HG03060 (cell line): ENCODE results near the gene GHR.

ENCODE experiments used
- ATAC-seq: cut with Tn5 transposase; IDR thresholded peaks from one replicate; pipeline ENCODE4 v1.9.1; 2021; ENCODE audit warnings: low read depth, moderate number of reproducible peaks; ENCODE audit not compliant: unreplicated experiment

Gene GHR

DNA sequence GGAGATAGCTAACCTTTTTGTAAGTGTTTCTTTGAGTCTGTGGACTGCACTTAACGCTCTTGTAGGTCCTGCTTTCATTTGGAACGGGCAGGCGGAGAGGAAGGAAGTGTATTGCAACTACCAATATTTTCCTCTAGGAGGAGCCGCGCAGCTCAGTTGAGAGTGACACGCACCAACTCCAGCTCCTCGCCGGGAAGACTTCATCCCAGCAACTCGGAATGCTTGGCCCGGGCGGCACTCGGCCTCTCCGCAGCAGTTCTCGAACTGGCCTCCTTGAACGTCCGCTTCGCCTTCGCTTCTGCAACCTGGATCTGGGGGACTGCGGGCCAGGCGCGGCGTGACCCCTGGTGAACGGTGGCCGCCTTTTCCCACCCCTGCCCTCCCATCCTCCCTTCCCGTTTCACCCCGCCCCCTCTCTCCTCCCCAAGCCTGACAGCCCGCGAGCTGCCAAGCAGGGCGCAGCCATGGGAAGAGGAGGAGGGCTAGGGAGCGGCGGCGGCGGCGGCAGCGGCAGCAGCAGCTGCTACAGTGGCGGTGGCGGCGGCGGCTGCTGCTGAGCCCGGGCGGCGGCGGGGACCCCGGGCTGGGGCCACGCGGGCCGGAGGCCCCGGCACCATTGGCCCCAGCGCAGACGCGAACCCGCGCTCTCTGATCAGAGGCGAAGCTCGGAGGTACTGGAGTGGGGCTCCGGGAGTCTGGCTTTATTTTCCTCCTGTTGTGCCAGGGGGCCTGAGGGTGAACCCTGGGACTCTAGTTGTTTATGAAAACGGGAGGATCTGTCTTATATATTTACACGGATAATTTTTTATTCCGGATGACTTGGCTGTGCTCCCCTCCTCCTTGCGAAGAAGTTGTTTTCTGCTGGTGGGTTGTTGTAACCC is at the start of gene GHR:
GHR (plus strand) TSS at position 155 of the 881 bp plus-strand sequence. CDS start 142,436 bp downstream, outside the sequence.
- no peak for ATAC-seq

DNA sequence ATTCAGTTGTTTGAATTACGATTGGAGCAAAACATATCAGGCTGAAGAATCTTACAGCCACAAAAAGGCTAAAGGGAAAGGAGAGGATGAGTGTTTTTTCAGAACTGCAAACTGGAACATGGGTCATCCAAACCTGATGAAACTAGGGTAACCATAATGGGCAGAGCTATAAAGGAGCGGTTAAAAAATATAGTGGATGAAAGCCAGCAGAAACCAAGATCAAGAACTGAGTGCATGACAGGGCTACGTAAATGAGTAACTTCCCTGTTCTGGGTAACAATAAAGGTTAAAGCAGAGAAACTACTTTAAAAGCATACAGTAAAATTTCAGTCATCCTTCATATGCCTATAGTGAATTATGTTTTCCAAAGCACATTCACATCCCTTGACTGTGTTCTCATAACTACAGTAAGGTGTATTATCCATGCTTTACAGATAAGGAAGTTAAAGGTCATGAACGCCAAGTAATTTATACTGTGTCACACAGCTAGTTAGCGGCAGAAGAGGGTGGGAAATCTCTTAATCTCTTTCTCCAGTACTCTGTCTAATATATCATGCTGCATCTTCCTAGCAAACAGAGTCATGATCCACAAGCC is 48.5 kb upstream of the GHR start:
- ATAC-seq = no peak

DNA sequence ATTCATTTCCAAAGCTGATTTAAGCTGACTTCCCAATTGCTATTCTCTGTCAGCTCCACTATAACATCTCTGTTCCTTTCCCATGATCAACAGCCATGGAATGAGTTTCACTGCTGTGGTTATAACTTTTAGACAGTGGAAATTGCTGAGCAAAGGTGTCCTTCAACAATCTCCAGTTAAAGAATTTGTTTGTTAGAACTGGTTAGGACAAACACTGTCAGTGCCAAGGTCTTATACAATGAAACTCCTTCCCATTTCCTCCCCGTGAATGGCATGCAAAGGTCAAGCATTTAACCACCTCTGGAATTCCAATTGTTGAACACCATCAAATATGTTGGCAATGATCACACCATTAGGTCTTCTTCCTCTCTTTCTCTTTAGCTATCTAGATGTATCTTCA is 45.7 kb upstream of the GHR start:
- no peak for ATAC-seq

DNA sequence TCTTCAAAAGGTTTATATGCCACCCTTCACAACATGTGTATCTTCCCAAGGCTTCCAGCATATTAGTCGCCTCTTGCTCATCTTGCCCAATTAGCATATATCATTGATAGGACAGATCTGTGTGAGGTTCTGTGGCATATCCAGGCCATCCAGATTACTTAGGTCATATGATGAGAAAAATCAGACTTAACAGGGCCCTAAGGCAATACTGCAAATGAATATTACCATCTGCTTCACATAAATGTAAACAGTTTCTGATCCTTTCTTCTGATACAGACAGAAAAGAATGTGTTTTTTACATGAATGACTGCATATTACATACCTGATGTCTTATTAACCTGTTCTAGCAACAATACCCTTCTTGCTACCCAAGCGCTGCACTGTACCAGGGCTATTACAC is 41.3 kb upstream of the GHR start:
- ATAC-seq = no peak

DNA sequence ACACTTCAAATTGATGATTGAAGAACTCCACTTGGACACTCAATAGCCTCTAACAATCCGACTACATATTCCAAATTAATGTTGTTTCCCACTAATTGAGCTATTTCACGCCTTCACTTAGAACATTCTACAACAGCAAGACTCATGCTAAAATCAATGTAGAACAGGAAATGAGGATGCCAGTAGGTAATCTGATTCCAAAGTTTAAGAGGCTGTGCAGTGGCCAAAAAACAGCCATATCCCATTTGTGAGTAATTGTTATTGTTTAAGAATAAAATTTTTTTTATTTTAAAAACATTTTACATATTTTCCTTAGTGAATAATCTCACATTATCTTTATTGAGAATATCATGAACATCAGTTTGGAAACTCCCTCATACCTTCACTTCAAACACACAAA is 35.7 kb upstream of the GHR start:
- no peak for ATAC-seq

DNA sequence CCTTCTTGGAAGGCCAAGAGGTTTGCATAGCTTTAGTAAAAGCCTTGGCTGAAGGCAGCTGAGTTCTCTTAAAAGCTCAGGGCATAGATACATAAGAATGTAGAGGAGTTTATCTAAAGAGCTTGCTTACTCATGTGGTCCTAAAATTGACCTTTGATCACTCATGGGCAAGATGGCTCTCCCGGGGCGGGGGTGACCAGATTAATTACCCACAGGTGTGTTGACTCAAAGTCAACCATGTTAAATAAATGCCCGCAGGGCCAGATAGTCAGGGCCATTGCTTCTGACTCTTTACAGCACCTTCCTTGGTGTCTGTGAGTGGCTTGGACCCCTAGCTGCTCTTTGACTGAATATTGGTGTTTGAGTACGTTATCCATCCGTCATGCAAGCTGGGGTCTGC is 33.1 kb upstream of the GHR start:
- no peak for ATAC-seq

DNA sequence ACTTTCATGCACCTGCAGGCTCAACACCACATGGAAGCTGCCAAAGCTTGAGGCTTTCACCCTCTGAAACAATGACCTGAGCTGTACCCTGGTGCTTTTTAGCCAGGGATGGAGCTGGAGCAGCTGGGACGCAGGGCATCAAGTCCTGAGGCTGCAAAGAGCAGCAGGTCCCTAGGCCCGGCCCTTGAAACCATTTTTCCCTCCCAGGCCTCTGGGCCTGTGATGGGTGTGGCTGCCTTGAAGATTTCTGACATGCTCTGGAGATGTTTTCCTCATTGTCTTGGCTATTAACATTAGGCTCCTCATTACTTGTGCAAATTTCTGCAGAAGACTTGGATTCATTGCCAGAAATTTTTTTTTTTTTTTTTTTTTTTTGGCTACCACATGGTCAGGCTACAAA is 30.3 kb upstream of the GHR start:
- no peak for ATAC-seq

DNA sequence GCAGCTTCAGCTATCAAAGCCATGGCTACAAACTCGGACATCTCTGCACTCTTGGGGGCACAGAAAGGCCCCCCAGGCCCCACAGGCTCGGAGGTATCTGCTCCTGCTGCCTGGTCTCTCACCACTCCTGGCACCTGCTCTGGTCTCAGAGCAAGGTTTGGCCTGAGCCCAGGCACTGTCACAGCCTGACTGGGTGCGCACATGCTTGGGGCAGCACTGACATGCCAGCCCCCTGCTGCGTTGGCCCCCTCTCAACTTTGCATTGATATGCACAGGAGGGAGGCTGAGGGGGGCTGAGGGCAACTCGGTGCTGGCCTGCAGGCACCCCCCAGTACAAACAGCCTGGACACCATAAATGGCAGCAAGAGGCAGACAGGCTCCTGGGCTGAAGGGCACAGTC is 27.1 kb upstream of the GHR start:
- no peak for ATAC-seq

DNA sequence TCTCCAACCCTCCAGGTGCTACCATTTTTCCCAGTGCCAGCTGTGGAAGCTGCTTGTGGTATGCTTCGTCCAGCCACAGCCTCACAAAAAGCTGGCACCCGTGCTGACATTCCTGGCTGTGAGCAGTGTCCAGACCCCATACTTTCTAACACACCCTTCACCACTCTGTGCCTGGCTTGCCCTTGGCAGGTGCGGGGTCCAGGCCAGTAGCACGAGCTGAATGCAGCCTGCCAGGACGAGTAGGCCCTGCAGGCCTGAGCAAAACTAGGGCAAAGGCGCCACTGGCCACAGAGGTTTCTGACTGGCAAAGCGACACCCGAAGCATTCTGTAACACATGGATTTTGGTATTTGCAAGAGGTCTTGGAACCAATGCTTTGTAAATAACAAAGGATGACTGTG is 26.0 kb upstream of the GHR start:
- no peak for ATAC-seq

DNA sequence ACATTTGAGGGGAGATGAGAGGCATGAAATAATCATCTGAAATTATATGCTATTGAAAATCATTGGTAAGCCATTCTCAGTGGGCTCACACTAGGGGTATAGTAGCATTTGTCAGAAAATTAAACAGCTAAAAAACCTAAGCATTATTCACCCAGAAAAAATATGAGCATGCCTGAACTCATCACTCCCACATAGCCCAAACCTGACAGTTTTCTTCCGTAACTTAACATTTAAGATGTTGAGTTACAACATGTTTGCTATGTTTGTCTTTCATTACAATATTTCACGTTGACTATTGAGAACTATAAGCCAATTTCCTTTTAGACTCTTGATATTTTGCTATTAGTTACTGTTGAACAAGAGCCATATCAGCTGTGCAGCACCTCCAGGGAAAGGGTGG is 23.5 kb upstream of the GHR start:
- ATAC-seq = no peak

DNA sequence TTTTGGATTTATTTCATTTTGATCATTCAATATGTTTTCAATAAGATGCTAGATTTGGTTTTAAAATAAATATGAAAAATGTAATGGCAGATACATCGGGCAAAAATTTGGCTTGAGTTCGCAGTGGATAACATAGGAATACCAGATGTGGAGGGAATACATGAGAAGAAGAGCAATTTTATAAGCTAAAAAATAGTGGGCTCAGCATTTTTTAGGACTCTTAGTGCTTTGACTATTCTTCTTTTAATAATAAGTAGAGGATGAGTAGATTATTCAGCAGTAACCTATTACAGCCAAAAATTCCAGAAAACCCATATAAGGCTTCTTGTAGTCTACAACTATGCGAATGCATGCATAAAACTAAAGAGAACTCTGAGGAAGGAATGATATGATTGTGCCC is 22.8 kb upstream of the GHR start:
- ATAC-seq = no peak

DNA sequence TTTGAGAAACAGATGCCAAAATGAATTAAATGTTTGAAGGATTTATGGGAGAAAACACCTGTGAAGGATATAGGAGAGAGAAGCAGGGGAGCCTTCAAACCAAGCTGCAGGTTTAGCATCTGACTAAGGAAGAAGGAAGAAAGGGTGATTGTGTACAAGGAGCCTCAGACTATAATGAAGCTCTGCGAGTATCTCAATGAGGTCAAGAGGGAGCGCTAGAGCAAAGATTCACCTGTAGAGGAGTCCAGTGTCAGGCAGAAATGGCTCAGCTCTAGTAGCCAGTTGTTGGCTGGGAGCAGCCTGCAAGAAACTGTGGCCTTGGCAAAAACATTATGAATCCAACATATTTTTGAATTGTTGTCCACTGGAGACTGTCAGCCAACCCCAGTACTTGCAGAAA is 20.0 kb upstream of the GHR start:
- ATAC-seq = no peak

DNA sequence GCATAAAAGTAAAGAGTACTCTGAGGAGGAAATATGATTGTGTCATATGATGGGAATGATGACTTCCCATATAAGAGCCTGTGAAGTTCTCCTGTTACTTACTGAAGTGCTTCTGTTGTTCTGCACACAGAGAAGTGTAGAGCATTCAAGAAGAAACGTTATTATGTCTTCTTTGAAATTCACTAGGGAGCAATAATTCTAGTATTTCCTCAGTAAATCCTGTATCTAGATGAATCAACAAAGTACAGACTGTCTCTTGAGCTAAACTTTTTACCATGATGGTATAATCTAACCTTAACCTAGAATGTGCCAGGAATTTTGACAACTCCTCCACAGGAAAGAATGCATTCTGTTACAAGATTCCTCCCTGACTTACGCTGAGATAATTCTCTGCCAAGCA is 18.9 kb upstream of the GHR start:
- no peak for ATAC-seq

DNA sequence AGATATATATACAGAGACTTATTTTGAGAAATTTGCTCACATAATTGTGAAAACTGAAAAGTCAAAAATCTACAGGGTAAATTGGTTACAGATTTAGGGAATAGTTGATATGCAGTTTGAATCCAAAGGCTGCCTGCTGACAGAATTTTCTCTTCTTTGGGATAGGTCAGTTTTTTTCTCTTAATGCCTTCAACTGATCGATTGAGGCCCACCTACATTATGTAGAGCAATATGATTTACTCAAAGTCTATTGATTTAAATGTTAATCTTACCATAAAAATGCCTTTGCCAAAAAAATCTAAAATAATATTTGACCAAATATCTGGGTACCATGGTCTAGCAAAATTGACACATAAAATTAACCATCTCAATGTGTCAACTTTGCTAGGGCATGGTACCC is 3.9 kb upstream of the GHR start:
- no peak for ATAC-seq

DNA sequence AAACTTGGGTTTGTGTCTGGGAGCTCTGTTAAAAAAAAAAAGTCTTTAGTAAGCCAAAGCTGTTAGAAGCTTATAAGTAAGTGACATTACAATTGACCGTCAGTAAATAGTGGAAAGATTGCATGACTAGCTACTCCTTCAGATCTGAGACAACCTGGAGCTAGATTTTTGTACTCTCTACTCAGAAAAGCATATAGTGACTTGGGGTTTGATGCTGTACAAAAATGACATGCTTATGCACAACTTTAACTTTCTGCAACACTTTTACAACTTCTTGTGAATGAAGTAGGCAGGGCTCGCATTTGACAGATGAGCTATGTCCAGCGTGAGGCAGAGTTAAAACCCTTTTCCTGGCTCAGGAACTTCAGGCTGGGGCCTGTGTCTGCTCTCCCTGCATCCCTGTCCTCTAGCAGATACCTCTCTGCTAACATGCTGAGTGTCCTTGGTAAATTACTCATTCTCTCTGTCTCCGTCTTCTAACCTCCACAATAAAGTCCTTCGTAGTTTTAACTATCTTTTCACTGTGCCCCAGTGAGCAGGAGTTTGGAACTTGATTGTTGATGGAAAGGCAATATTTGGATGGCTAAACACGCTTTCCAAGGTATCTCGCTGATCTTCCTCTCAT is 471 bp upstream of the GHR start:
- no peak for ATAC-seq

DNA sequence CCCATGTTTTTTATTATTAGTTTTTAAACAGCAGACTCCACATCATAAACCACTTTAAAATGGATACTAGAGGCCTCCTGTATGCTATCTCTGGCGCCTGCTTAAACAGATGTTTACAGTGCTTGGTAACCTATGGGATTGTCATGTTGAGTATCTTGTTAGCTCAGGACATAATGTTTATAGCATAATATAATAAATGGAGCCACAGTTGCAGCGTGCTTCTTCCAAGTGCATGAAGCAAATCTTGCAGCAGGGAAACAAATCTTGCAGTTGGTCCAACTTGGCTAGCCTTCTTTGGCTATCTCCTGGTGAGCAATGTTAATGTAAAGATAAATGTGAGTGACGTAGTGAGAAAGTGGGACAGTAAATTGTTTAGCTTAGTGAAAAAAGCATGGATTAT is 2.8 kb downstream of the GHR start:
- no peak for ATAC-seq

DNA sequence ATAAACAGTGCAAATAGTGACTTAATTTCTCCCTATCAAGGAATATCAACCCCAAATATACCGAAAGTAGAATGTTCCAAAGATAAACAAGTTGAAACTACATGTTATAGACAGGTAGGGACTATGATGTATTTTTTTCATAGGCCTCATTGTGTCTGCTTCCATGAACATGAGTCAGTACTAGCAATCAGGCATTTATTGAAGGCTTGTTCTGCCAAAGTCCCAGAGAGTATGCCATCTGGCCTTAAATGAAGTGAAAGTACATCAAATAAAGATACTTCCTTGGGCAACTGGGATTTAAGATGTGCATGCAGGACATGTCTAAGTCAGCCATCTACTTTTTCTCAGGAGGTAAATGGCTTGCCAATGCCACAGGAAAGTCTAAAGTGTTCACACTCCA is 6.5 kb downstream of the GHR start:
- no peak for ATAC-seq

DNA sequence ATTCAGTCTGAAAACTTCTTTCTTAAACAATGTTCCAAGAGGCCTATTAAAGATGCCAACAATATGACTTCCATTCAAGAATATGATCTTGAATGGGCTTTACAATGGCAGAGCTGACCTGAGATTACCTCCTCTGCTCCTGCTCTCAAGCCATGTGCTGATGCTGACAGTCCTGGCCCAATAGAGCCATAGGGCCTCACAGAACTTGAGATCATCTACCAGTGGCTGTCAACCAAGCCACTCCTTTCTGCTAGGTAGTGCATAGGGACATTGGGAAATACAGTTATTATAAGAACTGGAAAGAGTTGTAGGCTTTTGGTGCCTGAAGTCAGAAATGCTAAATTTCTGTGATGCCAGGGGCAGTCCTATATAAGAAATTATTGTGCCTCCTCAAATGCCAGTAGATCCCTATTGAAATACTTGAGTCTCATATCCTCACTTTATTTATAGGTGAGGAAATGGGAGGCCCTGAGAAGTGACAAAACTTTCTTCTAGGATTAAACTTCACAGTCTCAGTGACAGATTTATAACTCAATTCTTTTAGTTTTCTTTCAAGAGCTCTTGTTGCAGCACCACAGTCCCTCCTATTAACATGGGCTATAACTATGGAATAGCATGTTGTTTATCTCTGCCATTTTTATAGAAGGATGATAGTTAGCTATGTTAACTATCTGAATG is 10.9 kb downstream of the GHR start:
- ATAC-seq = no peak

DNA sequence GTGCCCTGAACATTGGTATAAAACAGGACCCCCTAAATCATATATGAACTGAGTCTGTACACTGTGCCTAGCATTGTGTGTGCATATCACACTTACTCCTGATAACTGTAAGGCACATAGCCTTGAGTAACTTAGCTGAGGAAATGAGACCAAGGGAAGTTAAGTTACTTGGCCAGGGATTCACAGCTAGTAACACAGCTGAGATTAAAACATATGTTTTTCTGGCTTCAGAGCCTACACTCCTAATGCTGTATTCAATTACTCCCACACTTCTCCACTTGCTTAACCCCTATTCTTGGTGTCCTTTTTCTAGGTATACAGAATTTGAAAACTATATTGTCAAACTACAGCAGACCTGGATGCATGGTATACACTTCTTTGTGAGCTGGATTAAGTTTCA is 12.8 kb downstream of the GHR start:
- no peak for ATAC-seq

DNA sequence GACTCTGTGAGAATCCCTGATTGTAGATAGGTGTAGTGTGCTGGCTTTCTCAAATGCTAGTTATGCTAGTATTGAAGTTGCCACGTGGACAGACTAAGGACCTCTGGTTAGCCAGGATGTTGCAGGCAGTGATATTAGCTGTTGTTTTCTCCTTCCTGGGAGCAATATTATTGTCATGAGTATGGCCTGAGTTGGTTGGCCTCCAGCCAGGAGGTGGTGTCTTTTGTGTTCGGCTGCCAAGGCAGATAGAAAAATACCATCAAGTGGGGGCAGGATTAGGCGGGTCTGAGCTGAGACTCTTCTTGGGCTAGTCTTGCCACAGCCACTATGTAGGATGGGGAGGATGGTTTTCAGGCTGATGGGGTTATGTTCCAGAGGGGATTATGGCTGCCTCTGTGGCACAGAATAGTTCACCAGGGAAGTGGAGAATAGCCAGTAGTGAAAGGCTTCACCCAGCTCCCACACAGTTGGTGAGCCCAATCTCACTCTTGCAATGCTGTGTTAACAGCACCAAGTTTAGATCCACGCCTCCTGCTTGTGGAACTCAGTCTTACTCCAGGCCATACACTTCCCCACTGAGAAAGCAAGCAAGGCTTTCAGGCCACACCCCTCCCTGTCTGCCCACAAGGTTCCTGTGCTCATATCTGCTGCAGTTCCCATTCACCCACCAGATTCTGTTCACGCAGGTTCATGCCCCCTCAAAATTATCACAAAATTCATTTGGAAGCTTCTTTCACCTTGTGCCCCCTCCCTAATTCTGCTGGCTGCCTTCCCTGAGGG is 31.2 kb downstream of the GHR start:
- ATAC-seq = no peak

DNA sequence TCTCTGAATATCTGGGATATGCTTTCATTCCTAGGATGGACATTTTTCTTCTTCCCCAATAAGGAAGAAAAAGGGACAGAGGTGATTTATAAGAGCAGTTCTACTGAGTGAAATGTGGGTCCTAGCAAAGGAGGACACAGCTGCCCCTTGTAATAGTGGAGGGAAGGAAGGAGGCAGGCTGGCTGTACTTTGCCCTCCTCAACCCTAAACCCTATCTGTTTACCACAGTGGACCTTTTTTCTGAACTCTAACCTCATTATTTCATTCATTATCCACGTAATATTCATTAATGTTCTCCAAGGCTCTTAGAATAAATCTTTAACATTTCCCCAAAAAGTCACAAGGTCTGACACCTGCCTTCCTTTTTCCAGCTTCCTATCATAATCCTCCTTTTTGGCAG is 37.8 kb downstream of the GHR start:
- no peak for ATAC-seq
